Prostate gland (tissue), 2 donors: Measurements from ENCODE around the gene SIAH2.

ENCODE experiments used
- CTCF ChIP-seq, 4 experiments: fragments of 200-600 bp in 2 of 4; fragments of 450-650 bp in 2 of 4; sonication (generic) in 2 of 4; IDR thresholded peaks; 1 replicate in 3 of 4; 2 replicates in 1 of 4; pipeline ENCODE4 v1.5.1; 2016 to 2019; ENCODE audit warnings: antibody characterized with exemption in 4 of 4, mild to moderate bottlenecking in 2 of 4, moderate library complexity in 2 of 4
- POLR2A ChIP-seq: fragments of 450-650 bp; IDR thresholded peaks from one replicate; pipeline ENCODE4 v1.6.1; 2016; ENCODE audit warnings: antibody characterized with exemption, mild to moderate bottlenecking
- POLR2AphosphoS5 ChIP-seq: sonication (generic); formaldehyde crosslinking; IDR thresholded peaks from one replicate; pipeline ENCODE4 v1.6.1; 2017; ENCODE audit warnings: antibody characterized with exemption

GRCh38 chr3:150736316-150736719 is 26.7 kb downstream of the SIAH2 start:
- no peak for TF ChIP-seq POLR2AphosphoS5
- no peak for TF ChIP-seq POLR2A
- TF ChIP-seq CTCF (IDR thresholded peaks at IDR 0.05): no peak
